ENCODE results near the gene HDAC8.

HDAC8 gene

GRCh38 chrX:72381439-72382201, 191.0 kb downstream of the HDAC8 start:
- no peak for DNase-seq (ENCODE audit: low read depth, low spot score)

- DNase-seq (ENCODE audit: low read depth, low spot score): no peak
Measured at GRCh38 chrX:72376124-72376523, 196.5 kb downstream of the HDAC8 start.

GRCh38 chrX:72373136-72373535, 199.5 kb downstream of the HDAC8 start:
- no peak for DNase-seq (ENCODE audit: low read depth, low spot score)

GRCh38 chrX:72372735-72373134, 199.9 kb downstream of the HDAC8 start:
- no peak for DNase-seq (ENCODE audit: low read depth, low spot score)

GRCh38 chrX:72371405-72371804, 201.2 kb downstream of the HDAC8 start:
- no peak for DNase-seq (ENCODE audit: low read depth, low spot score)

GRCh38 chrX:72368796-72369195, 203.8 kb downstream of the HDAC8 start:
- DNase-seq (ENCODE audit: low read depth, low spot score): no peak

GRCh38 chrX:72367516-72367915, 205.1 kb downstream of the HDAC8 start:
- DNase-seq (ENCODE audit: low read depth, low spot score): no peak

GRCh38 chrX:72366701-72367454, 205.8 kb downstream of the HDAC8 start:
- DNase-seq (ENCODE audit: low read depth, low spot score): no peak

- no peak for DNase-seq (ENCODE audit: low read depth, low spot score)
Measured at GRCh38 chrX:72366178-72366577, 206.5 kb downstream of the HDAC8 start.

GRCh38 chrX:72365126-72365525, 207.5 kb downstream of the HDAC8 start:
- DNase-seq (ENCODE audit: low read depth, low spot score): no peak

GRCh38 chrX:72360326-72360725, 212.3 kb downstream of the HDAC8 start:
- no peak for DNase-seq (ENCODE audit: low read depth, low spot score)

- DNase-seq (ENCODE audit: low read depth, low spot score): no peak
Measured at GRCh38 chrX:72358313-72358712, 214.3 kb downstream of the HDAC8 start.

GRCh38 chrX:72352786-72353185, 219.9 kb downstream of the HDAC8 start:
- DNase-seq (ENCODE audit: low read depth, low spot score): no peak

- DNase-seq (ENCODE audit: low read depth, low spot score): no peak
Measured at GRCh38 chrX:72351606-72352334, 220.9 kb downstream of the HDAC8 start.

GRCh38 chrX:72349190-72349589, 223.5 kb downstream of the HDAC8 start:
- no peak for DNase-seq (ENCODE audit: low read depth, low spot score)

- no peak for DNase-seq (ENCODE audit: low read depth, low spot score)
Measured at GRCh38 chrX:72348247-72348979, 224.2 kb downstream of the HDAC8 start.

GRCh38 chrX:72347366-72347765, 225.3 kb downstream of the HDAC8 start:
- DNase-seq (ENCODE audit: low read depth, low spot score): no peak

- DNase-seq (ENCODE audit: low read depth, low spot score): no peak
Measured at GRCh38 chrX:72346302-72346949, 226.2 kb downstream of the HDAC8 start.

- no peak for DNase-seq (ENCODE audit: low read depth, low spot score)
Measured at GRCh38 chrX:72340626-72341025, 232.0 kb downstream of the HDAC8 start.

- DNase-seq (ENCODE audit: low read depth, low spot score): no peak
Measured at GRCh38 chrX:72340041-72340440, 232.6 kb downstream of the HDAC8 start.

GRCh38 chrX:72330131-72330530, 242.5 kb downstream of the HDAC8 start:
- no peak for DNase-seq (ENCODE audit: low read depth, low spot score)

Measured in brain pericyte (primary cell).